HL-60/S4 treated with phorbol 12-myristate 13-acetate at 8.2 ng/mL for 4 days and 3 days (cell line): ENCODE measurements around the gene CENPX.
"Not testable (repeated sequence)": the region's sequence is repeated elsewhere in the genome, so short reads cannot be mapped to it uniquely, and the experiment has no call there.

ENCODE experiments used
- in situ Hi-C: fragments of 300-500 bp; cut with MboI; formaldehyde crosslinking; loops from 2 replicates; pipeline ENCODE4 v1.15.0; 2022; ENCODE audit warnings: low sequenced_read_pairs

Gene CENPX

DNA sequence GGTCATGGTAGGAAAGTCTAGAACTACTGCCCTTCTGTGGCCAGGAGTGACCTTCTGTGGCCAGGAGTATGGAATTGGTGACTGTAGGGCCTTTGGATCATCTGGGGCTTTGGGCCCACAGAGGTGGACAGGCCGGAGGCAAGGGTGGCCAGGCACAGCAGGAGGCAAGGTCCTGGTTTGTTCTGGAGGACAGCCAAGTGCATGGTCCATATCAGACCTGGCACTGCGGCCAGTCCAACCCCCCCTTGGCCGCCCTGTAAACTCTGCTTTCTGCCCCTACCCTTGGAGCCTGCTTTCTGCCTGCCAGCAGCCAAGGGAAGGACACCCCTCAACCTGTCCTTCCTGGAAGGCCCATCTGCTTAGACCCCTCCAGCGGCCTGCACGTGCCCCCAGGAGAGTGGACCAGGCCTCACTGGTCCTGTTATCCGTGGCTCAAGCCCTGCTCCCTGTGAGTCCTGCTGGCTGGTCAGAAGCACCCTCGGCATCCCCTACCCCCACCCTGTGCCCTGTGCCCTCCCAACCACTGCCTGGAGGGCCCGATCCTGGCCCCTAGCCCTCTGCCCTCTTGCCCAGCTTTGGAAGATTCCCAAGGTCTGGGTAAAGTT, 17.1 kb upstream of the CENPX start:
- in situ Hi-C loops: no loop called here

DNA sequence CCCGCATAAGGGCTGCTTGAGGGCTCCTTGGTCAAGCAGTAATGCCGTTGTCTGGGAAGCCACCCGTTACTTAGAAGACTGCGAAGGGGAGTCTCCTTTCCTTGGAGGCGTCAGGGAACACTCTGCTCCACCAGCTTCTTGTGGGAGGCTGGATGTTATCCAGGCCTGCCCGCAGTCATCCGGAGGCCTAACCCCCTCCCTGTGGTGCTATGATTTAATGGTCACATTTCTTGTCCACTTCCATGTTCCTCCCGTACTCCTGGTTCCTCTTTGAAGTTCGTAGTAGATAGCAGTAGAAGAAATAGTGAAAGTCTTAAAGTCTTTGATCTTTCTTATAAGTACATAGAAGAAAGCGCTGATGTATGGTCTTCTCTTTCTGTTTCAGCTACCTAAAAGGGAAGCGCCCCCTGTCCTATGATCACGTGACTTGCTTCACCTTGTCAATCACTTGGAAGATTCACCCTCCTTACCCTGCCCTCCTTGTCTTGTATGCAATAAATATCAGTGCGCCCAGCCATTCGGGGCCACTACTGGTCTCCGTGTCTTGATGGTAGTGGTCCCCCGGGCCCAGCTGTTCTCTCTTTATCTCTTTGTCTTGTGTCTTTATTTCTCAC, 16.2 kb upstream of the CENPX start:
- in situ Hi-C loops: not testable (repeated sequence)

DNA sequence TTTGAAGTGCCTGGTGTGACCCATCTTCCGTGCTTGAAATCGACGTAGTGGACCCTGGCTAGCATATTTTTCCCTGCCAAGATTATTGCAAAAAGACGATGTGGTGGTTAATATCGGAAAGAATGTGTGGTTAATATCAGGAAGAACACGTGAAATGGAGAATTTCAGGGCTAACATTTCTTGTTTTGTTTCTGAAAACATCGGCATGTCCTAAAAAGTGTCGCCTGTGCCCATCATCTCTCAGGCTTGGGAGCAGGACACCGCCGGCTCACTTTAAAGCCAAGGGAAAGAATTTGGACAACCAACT, 15.2 kb upstream of the CENPX start:
- in situ Hi-C loops: no loop called here

DNA sequence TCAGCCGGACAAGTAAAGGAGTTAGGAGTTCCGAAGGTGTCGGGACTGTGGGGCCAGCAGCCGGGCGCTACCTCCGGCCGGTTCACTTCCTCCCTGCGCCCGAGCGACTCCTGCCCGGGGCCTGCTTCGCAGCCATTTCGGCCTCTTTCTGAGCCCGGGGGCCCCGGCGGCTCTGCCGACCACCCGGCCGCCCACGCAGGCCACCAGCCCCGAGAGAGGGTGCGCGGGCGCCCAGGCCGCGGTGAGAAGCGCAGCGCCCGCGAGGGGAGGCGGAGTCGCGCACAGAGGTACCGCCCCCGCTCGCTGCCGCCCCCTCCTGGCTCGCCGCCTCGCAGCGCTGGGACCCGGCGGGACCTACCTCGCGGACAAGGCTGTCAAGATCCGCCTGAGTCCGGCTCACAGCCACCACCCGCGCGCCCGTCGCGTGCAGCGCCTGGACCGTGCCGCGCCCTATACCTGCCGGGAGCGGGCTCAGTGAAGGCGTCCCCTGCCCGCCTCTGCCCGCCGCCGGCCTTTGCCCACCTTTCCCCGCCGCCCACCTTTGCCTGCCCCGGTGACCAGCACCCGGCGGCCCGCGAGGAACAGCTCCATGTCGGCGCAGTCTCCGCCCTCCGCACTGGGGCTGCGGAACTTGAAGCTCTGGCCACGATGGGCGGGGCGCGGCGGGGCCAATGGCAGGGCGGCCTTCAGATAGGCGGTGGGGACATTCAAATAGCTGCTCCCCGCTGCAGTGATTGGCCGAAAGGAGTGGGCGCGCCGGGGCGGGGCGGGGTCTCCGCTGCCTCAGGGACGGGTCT, 14.6 kb upstream of the CENPX start, which contains the start of gene DCXR:
TSS of gene DCXR (minus strand) at position 606 of the 797 bp plus-strand sequence. CDS start at position 591, 15 bp downstream.
- in situ Hi-C loops: no loop called here

DNA sequence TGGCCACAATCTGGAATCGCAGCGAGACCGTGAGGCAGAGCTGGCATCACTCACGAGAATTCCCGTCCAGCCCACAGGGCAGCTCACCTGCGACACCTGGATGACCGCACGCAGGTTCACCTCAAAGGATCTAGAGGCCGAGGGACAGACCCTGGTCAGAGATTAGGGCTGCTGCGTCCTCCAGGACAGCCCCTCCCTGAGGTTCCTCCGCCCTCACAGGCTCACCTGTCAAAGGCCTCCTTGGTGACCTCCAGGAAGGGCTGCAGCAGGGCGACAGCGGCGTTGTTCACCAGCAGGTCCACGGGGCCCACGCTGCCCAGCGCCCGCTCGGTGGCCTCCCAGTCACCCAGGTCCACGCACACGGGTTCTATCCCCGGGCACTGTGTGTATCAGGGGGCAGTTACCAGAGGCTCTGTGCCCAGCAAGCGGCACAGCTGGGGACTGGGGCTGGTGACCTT, 14.0 kb upstream of the CENPX start:
- in situ Hi-C loops: no loop called here

DNA sequence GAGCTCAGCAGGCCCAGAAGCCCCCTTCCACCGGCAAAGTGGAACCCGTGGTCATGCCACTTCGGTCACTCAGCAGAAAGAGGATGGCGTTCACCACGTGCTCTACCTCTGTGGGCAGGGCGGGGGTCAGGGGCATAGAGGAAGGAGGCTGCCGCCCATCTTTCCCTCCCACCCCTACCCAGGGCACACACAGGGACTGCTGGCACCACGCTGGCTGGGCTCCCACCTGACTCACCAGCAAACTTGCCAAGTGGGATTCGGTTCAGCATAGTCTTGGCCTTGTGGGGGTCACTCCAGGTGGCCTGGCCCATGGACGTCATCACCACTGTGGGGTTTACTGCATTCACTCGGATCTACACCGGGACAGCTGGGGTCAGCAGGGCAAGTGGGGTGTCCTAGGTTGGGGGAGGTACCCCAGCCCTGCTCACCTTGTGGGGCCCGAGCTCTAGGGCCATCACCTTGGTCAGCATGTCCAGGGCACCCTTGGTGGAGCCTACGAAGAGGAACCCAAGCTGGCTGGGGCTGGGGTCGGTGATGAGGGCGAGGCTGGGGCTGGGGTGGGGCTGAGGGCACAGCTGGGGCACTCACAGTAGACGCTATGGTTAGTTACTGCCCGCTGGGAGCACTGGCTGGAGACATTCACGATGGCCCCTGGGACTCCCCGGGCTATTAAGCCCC, 13.4 kb upstream of the CENPX start:
- in situ Hi-C loops: no loop called here

DNA sequence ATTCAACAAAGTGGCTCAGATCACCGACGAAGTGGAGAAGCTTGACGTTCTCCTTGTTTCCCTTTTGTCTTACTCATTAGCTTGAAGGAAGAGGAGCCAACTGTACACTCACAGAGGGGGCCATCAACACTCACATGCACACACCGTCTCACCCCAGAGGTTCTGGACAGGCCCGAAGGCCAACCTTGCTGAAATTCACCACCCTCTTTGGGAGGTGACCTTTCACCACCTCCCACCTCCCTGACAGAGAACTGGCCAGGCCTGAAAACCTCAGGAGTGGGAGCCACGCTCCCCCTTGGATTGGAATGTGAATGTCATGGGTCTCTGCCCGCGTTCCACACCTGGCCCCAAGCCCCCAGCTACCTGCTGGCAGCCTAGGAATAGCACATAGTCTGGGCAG, 12.8 kb upstream of the CENPX start:
- in situ Hi-C loops: no loop called here

DNA sequence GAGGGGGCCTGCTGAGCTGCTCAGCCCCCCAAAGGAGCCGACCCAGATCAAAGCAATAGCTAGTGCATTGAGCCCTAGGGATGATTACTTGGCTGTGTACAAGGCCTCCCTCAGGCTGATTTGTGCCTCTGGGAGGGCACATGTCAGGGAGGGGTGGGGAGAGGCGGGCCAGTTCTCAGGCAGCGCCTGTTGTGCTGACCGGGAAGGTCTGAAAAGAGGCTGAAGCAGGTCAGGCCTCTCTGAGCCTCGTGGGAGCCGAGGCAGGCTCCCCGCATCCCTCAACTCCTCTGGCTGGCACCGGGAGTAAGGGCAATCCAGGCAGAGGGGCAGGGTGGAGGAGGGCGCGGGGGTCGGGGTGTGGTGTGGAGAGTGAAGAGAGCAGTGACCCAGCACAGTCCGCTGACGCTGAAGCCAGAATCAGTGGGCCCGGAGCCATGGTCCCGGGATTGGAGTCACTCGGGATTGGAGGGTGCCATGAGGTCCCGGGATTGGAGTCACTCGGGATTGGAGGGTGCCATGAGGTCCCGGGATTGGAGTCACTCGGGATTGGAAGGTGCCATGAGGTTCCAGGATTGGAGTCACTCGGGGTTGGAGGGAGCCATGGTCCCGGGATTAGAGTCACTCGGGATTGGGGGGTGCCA, 11.8 kb upstream of the CENPX start:
- in situ Hi-C loops: no loop called here

DNA sequence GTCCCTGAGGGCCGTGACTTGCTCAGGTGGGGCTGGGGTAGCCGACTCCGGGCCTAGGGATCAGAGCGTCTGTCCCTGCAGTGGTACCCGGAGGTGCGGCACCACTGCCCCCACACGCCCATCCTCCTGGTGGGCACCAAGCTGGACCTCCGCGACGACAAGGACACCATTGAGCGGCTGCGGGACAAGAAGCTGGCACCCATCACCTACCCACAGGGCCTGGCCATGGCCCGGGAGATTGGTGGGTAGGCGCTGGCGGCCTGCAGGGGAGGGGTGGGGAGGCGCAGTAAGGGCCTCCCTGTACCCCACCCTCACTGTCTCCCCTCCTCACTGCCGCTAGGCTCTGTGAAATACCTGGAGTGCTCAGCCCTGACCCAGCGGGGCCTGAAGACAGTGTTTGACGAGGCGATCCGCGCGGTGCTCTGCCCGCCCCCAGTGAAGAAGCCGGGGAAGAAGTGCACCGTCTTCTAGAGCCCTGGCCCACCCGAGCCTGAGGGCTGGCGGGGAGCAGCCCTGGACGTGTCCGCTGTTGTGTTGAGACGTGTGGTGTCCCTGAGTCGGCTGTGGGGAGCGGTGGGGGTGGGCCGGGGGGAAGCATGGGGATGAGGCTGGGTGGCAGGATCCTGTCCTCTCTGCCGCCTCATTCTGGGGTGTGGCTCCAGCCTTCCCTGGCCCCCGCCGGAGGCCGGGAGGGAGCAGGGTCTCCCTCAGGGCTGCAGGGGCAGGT, 10.8 kb upstream of the CENPX start:
- in situ Hi-C loops: no loop called here

DNA sequence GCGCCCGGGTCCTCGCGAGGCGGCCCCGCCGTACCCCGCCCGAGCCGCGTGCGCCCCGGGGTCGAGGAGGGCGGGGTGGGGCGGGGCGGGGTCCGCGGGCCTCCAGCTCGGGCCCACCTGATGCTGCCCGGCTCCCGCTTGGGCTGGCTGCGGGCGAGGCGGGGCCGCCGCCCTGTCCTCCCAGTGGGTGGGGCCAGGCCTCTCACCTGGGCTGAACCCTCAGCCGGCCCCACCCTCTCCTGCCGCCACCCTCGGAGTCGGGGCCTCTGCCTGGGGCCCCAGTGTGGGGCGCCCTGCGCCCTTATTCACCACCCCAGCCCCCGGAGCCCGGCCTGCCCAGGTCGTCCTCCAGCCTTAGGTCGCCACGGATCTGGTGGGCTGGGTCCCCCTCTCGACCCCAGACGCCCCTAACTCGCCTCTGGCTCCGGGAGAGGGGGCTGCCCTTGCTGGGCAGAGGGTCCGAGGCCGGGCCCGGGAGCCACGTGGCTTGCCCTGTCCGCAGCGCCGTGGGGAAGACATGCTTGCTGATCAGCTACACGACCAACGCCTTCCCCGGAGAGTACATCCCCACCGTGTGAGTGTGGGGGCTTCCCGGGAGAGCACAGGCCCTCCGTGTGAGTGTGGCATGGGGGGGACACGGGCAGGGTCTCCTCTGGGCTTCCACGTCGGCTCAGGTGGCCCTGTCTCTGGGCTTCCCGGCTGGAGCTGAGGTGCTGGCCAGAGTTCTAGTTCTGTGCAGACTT, 9.4 kb upstream of the CENPX start:
- in situ Hi-C loops: no loop called here

DNA sequence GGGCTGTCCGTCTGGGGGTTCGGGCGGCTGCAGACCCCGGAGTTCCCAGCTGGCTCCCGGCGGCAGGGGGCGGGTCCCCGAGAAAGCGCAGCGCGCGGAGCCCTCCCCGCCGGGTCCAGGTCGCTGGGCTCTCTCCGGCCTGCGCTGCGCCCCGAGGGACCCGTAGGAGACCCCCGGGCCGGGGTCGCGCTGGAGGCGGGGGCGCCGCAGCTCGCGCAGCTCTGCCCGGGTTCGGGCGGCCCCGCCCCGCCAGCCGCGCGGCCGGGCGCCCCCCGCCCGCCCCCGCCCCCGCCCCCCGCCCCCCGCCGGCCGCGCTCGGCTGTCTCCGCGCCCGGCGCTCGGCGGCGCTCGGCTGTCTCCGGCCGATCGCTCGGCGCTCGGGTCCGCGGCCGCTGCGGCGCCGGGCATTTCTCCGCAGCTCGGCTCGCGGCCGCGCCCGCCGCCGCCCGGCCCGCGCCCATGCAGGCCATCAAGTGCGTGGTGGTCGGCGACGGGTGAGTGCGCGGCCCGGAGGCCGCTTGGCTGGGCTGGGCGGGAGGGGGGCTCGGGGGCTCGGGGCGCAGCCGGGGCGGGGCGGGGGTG, 8.7 kb upstream of the CENPX start, which contains the start of gene RAC3:
TSS of gene RAC3 (plus strand) at position 376 of the 582 bp plus-strand sequence. CDS start at position 460, 84 bp downstream.
- in situ Hi-C loops: no loop called here

DNA sequence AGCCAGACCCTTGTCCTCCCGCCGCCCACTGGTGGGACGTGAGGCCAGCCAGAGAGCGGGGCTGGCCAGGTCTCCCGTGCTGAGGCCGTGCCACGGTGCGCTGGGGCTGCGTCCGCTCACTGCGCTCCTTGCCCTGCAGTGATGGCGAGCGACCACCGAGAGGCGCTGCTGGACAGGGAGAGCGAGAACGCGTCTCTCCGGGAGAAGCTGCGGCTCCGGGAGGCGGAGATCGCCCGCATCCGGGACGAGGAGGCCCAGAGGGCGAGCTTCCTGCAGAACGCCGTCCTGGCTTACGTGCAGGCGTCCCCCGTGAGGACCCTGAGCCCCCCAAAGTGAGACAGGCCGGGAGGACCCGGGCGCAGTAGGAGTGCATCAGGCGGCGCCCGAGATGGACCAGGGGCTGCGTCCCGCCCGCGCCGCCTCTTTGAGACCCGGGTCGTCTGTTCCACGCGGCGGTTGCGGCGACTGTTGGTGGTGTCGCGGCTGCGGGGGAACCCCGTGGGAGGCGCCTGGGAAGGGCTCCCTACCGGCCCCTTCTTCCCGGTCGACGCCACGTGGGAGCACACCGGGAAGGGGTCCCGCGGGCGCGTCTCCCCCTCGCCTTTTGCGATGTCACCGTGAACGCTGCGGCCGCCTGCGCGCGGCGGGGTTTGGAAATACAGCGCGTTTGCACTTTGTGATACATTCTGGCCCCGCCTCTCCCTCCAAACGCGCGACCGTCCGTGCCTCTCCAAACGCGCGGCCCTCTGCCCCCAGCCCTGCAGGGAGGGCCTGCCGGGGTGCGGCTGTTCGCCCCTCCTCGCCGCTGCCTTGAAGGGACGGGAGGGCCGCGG, 8.0 kb upstream of the CENPX start:
- in situ Hi-C loops: no loop called here

DNA sequence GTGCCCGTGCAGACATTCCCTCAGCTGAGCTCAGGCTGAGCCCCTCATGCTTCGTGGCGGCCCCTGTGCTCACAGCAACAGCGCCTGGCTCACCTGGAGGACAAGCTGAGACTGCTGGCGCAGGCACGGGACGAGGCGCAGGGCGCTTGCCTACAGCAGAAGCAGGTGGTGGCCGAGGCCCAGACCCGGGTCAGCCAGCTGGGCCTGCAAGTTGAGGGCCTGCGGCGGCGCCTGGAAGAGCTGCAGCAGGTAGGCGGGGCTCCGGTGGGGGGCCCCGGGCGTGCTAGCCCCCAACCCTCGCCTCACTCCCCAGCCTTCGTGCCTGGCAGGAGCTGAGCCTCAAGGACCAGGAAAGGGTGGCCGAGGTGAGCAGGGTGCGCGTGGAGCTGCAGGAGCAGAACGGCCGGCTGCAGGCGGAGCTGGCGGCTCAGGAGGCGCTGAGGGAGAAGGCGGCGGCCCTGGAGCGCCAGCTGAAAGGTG, 7.4 kb upstream of the CENPX start:
- in situ Hi-C loops: no loop called here

DNA sequence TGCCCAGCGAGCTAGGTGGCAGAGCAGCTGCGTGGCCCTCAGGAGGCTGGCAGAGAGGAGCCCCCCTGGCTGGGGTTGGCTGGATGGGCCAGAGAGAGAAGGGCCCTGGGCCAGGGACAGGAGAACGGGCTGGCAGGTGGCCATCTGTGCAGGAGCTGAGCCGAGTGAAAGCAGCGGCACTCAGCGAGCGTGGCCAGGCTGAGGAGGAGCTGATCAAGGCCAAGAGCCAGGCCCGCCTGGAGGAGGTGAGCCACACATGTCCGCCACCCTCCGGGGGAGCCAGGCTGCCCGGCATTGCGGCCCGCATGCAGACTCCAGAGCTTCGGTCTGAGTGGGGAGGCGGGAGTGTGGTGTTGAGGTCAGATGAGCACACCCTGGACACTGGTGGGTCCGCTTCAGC, 6.7 kb upstream of the CENPX start:
- in situ Hi-C loops: no loop called here

DNA sequence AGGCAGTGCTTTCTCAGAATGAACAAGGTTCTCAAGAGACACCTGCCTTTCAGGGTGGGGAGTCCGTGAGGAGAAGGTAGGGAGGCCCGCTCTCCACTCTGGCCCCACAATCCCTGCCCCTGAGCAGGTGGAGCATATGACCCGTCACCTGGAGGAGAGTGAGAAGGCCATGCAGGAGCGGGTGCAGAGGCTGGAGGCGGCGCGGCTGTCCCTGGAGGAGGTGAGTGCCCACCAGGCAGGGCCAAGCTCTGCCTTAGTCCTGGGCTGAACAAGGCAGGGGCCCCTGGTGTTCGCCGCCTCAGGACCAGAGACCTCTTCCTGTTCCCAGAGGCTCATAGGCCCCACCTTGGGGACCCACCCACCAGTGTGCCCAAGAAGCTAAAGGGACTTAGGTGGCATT, 6.3 kb upstream of the CENPX start:
- in situ Hi-C loops: no loop called here

DNA sequence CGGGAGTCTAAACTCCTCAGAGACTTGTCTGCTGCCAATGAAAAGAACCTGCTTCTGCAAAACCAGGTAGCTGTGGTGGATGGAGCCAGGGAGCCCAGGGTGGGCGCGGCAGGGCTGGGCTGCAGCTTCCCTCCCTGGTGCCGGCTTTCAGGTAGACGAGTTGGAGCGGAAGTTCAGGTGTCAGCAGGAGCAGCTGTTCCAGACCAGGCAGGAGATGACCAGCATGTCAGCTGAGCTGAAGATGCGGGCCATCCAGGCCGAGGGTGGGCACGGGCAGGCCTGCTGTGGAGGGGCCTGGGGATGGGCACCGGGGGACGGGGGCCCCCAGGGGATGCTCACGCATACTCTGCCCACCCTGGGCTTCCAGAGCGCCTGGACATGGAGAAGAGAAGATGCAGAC, 5.6 kb upstream of the CENPX start:
- in situ Hi-C loops: no loop called here

DNA sequence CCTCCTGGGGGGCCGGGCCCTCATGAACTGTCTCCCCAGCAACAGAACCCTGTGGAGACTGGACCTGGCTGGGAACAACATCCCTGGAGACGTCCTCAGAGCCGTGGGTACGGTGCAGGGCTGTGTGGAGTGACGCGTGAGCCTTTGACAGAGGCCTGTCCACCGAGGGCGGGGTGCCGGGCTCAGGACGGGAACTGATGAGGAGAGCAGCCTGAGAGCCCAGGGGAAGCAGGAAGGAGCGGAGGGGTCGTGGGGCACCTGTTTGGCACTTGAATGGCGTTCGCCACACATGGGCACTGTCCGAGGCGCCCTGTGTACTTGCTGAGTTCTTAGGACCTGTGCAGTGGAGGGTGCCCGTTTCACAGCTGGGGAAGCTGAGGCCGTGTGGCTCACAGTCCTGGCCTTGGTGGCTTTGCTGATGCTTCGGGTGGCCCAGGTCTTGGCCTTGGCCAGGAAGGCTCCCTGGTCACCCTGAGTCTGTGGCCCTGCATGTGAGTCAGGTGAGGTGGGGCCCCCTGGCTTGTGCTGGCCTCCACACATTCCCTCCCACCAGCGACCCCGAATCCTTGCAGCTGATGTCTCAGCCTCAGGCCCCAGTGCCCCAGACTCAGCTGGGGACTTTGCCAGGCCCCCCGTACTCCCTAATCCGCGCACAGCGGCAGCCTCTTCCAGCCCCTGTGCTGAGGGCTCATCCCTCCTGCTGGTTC, 2.9 kb upstream of the CENPX start:
- in situ Hi-C loops: no loop called here

DNA sequence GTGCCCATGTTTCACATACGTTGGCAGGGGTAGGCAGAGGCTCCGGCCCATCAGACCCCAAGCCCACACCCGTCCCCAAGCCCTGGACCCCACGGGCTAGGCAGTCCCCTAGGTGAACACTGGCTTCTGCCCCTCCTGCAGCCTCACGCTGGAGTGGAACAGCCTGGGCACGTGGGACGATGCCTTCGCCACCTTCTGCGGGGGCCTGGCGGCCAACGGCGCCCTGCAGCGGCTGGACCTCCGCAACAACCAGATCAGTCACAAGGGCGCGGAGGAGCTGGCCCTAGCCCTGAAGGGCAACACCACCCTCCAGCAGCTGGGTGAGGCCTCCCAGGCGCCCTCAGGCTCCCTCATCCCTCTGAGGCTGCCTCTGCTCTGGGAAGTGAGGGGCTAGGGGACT, 2.2 kb upstream of the CENPX start:
- in situ Hi-C loops: no loop called here
